PC-9 (cell line): ENCODE results near the gene DLGAP1. TPM values are rescaled to one million over a fixed set of nuclear protein-coding genes. Genes with fewer than 3 reads are reported as not detected.

Experiments used
- BruUV-seq: library from RNA; stranded (reverse); fragments of 400-500 nt; replicated peaks from 2 replicates; lab custom pipeline; 2021; lab: Mats Ljungman, UMichigan
- CTCF ChIA-PET: fragments of 300-600 bp; sonication (Branson Sonifier 250); formaldehyde crosslinking; loops from one replicate; lab custom pipeline; 2022; ENCODE audit warnings: antibody characterized with exemption; lab: Charles Lee
- POLR2A ChIA-PET: fragments of 300-600 bp; sonication (Branson Sonifier 250); formaldehyde crosslinking; loops from one replicate; lab custom pipeline; 2022; ENCODE audit warnings: antibody characterized with exemption; ENCODE audit not compliant: unreplicated experiment; lab: Charles Lee
- DNase-seq, 2 experiments: peaks; one replicate each; pipeline versions ENCODE4 v3.0.0 to v3.0.0-alpha.2; 2015 to 2022; ENCODE audit warnings: mixed read lengths in 1 of 2
- H2AFZ ChIP-seq: fragments of 200-600 bp; sonication (generic); 2 replicates; pipeline ENCODE4 v1.8.1; 2017; ENCODE audit warnings: antibody characterized with exemption
- H3F3A ChIP-seq: fragments of 200-600 bp; sonication (generic); 2 replicates; pipeline ENCODE4 v1.8.1; 2017; ENCODE audit warnings: antibody characterized with exemption, mild to moderate bottlenecking, low read depth; ENCODE audit not compliant: insufficient read depth
- H3K27ac ChIP-seq: fragments of 200-600 bp; sonication (generic); 2 replicates; pipeline ENCODE4 v1.6.1; 2016; ENCODE audit warnings: mixed run types
- H3K27me3 ChIP-seq: fragments of 200-600 bp; sonication (generic); 2 replicates; pipeline ENCODE4 v1.6.1; 2016; ENCODE audit warnings: low read depth, mixed run types; ENCODE audit not compliant: insufficient read depth
- H3K36me3 ChIP-seq: fragments of 200-600 bp; sonication (generic); 2 replicates; pipeline ENCODE4 v1.6.1; 2016; ENCODE audit warnings: low read depth, mixed run types
- H3K4me1 ChIP-seq: fragments of 200-600 bp; sonication (generic); replicated peaks from 2 replicates; pipeline ENCODE4 v1.6.1; 2016; ENCODE audit warnings: mixed run types; ENCODE audit not compliant: insufficient read depth
- H3K4me2 ChIP-seq: fragments of 200-600 bp; sonication (generic); 2 replicates; pipeline ENCODE4 v1.6.1; 2017; ENCODE audit warnings: mixed run types
- H3K4me3 ChIP-seq: fragments of 200-600 bp; sonication (generic); 2 replicates; pipeline ENCODE4 v1.6.1; 2016; ENCODE audit warnings: mixed run types
- H3K79me2 ChIP-seq: fragments of 200-600 bp; sonication (generic); 2 replicates; pipeline ENCODE4 v1.6.1; 2017; ENCODE audit warnings: low read depth, mixed run types
- H3K9me2 ChIP-seq: fragments of 200-600 bp; sonication (generic); 2 replicates; pipeline ENCODE4 v1.8.1; 2017; ENCODE audit warnings: mild to moderate bottlenecking; ENCODE audit not compliant: insufficient read depth
- H3K9me3 ChIP-seq: fragments of 200-600 bp; sonication (generic); 2 replicates; pipeline ENCODE4 v1.8.1; 2016; ENCODE audit warnings: low read depth; ENCODE audit not compliant: insufficient read depth
- H4K20me1 ChIP-seq: fragments of 200-600 bp; sonication (generic); 2 replicates; pipeline ENCODE4 v1.8.1; 2017; ENCODE audit not compliant: insufficient read depth
- EZH2 ChIP-seq: fragments of 200-600 bp; sonication (generic); IDR thresholded peaks from 2 replicates; pipeline ENCODE4 v1.8.0; 2017; ENCODE audit warnings: antibody characterized with exemption, low read depth
- intact Hi-C: fragments of 100-400 bp; cut with micrococcal nuclease; formaldehyde crosslinking; loops from one replicate; pipeline ENCODE4 v1.10.0; 2022; ENCODE audit not compliant: unreplicated experiment
- total RNA-seq: library from RNA; stranded (reverse); gene quantifications from 2 replicates; pipeline ENCODE4 v1.2.3, GENCODE V29; 2021
- TF ChIP-seq, protein P1 (sequence below): fragments of 200-600 bp; sonication (generic); conservative IDR thresholded peaks from 2 replicates; pipeline ENCODE4 v1.6.1; 2017; ENCODE audit warnings: mixed run types, antibody characterized with exemption, mild to moderate bottlenecking, moderate library complexity

The DLGAP1 gene
- total RNA-seq, 1 experiment from 2014 or later, result not detected

DNA sequence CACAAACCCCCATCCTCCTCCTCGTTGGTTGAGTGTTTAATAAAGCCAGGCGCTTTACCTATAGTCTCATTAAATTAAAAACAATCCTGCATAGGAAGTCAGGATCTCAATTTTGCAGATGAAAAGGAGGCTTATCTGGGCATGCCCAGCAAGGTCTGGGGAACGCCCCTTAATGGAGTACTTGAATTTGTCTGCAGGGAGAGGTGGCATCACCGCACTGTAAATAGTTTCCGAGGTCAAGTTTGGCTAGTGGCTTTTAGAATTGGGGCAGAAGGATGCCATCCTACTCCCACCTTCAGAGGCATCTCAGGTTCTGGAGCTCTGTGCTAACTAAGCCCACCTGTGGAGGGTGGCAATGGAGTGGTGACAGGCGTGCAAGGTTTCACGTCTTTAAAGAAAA, 855.9 kb downstream of the DLGAP1 start:
- H2AFZ ChIP-seq, result no peak overlapping the region
- TF ChIP-seq, protein P1, sequence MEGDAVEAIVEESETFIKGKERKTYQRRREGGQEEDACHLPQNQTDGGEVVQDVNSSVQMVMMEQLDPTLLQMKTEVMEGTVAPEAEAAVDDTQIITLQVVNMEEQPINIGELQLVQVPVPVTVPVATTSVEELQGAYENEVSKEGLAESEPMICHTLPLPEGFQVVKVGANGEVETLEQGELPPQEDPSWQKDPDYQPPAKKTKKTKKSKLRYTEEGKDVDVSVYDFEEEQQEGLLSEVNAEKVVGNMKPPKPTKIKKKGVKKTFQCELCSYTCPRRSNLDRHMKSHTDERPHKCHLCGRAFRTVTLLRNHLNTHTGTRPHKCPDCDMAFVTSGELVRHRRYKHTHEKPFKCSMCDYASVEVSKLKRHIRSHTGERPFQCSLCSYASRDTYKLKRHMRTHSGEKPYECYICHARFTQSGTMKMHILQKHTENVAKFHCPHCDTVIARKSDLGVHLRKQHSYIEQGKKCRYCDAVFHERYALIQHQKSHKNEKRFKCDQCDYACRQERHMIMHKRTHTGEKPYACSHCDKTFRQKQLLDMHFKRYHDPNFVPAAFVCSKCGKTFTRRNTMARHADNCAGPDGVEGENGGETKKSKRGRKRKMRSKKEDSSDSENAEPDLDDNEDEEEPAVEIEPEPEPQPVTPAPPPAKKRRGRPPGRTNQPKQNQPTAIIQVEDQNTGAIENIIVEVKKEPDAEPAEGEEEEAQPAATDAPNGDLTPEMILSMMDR, result no peak
- no peak for TF ChIP-seq EZH2
- no peaks in the 10 kb centered on the region for H3K9me3 ChIP-seq
- H3K27ac ChIP-seq, result peak overlapping the region; percentile 24; the same call in 1 of the 2 replicates
- no peak overlapping the region for H3K4me3 ChIP-seq
- POLR2A ChIA-PET, result no interaction called here
- CTCF ChIA-PET, result no interaction called here
- peaks cover 79% of the 10 kb centered on the region for H3F3A ChIP-seq
- H3K9me2 ChIP-seq, result no peaks in the 10 kb centered on the region
- H3K4me1 ChIP-seq, result peaks cover 58% of the 10 kb centered on the region
- BruUV-seq, result no TSS peak
- no peaks in the 10 kb centered on the region for H3K27me3 ChIP-seq
- no peak for DNase-seq
- H3K4me2 ChIP-seq, result no peak overlapping the region
- H3K79me2 ChIP-seq, result peaks cover 49% of the 10 kb centered on the region
- H4K20me1 ChIP-seq, result no peaks in the 10 kb centered on the region
- H3K36me3 ChIP-seq, result no peaks in the 10 kb centered on the region
- intact Hi-C loops, result loop anchor here (10.0 kb wide), 1 partner anchor 196 kb away; no protein-coding TSS in a partner anchor

DNA sequence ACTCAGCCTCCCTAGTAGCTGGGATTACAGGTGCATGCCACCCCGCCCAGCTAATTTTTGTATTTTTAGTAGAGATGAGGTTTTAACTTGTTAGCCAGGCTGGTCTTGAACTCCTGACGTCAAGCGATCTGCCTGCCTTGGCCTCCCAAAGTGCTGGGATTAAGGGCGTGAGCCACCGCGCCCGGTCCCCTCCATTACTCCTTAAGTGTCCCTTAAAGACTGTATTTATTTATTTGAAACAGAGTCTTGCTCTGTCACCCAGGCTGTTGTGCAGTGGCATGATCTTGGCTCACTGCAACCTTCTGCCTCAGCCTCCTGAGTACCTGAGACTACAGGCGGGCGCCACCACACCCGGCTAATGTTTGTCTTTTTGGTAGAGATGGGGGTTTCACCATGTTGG, 856.5 kb downstream of the DLGAP1 start:
- TF ChIP-seq, protein P1, result no peak
- no peak for TF ChIP-seq EZH2
- intact Hi-C loops, result loop anchor here (10.0 kb wide), 1 partner anchor 196 kb away; no protein-coding TSS in a partner anchor
- DNase-seq, result no peak
- no peak overlapping the region for H2AFZ ChIP-seq
- ChIA-PET CTCF (interaction anchor here (3.2 kb wide), 1 partner anchor 67 kb away, joined by 26 read pairs; no protein-coding TSS in a partner anchor), POLR2A (interaction anchor here (0.6 kb wide), 1 partner anchor 25 kb away, joined by 3 read pairs; no protein-coding TSS in a partner anchor)
- H3K4me1 ChIP-seq, result peaks cover 59% of the 10 kb centered on the region
- no peaks in the 10 kb centered on the region for H3K9me3 ChIP-seq
- no peak overlapping the region for H3K4me2 ChIP-seq
- no peaks in the 10 kb centered on the region for H3K36me3 ChIP-seq
- BruUV-seq, result no TSS peak
- no peaks in the 10 kb centered on the region for H3K9me2 ChIP-seq
- H3K79me2 ChIP-seq, result peaks cover 44% of the 10 kb centered on the region
- H3K4me3 ChIP-seq, result no peak overlapping the region
- H3F3A ChIP-seq, result peaks cover 78% of the 10 kb centered on the region
- no peaks in the 10 kb centered on the region for H4K20me1 ChIP-seq
- H3K27me3 ChIP-seq, result no peaks in the 10 kb centered on the region
- H3K27ac ChIP-seq, result peak overlapping the region; percentile 24; the same call in 1 of the 2 replicates

DNA sequence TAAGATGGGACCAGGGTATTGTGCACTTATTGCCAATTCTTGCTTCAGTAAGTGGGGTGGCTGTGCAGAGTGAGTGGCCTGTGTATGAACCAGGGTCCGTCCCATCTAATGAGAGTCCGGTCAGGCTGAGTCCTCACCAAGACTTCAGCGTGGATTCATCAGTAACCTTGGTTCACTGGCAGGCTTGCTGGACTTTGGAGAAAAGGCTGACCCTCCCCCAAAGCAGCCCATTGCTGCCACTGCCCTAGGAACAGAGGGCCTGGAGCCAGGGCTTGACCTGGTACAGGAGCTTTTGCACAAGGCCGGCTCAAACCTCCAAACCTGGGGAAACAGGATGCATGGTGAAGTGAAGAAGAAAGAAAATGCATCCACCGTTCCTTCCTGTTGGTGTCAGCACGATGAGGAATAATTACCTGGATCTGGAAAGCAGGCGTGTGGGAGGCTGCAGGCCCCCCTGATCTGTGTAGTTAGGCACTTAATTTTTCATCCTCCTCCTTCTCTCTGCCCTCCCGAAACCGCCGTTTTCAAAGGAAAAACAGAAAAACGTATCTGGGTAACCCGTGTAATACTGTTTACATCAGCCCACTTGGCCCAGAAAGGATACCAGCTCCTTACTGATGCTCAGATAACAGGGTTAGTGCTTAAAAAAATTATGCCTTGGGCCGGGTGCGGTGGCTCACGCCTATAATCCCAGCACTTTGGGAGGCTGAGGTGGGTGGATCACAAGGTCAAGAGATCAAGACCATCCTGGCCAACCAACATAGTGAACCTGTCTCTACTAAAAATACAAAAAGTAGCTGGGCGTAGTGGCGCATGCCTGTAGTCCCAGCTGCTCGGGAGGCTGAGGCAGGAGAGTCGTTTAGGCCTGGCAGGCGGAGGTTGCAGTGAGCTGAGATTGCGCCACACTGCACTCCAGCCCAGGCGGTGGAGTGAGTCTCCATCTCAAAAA, 857.4 kb downstream of the DLGAP1 start:
- Histone ChIP-seq H3K4me1 (peaks cover 67% of the 10 kb centered on the region), H3K27ac (peak overlapping the region; percentile 100), H4K20me1 (no peaks in the 10 kb centered on the region), H3K4me3 (peak overlapping the region; percentile 69), H3K4me2 (peak overlapping the region; percentile 98), H2AFZ (no peak overlapping the region), H3K79me2 (peaks cover 44% of the 10 kb centered on the region), H3K27me3 (no peaks in the 10 kb centered on the region), H3K36me3 (no peaks in the 10 kb centered on the region), H3K9me2 (no peaks in the 10 kb centered on the region), H3K9me3 (no peaks in the 10 kb centered on the region), H3F3A (peaks cover 80% of the 10 kb centered on the region)
- ChIA-PET CTCF (interaction anchor here (3.2 kb wide), 1 partner anchor 68 kb away, joined by 26 read pairs; no protein-coding TSS in a partner anchor), POLR2A (interaction anchor here (0.5 to 0.6 kb wide), 3 partner anchors 26 to 214 kb away, joined by 3 to 13 read pairs (median 3); no protein-coding TSS in a partner anchor)
- intact Hi-C loops, result loop anchor here (10.0 kb wide), 1 partner anchor 197 kb away; no protein-coding TSS in a partner anchor
- BruUV-seq, result no TSS peak
- no peak for TF ChIP-seq EZH2
- TF ChIP-seq, protein P1, result no peak
- DNase-seq, result no peak
